Skeletal muscle satellite cell (primary cell): Measurements from ENCODE around the gene SF3A1.

ENCODE experiments used
- H3K27me3 ChIP-seq: 2 replicates; pipeline ENCODE4 v1.7.0; 2013; ENCODE audit warnings: low read length; ENCODE audit not compliant: control insufficient read depth, insufficient read depth
- H3K36me3 ChIP-seq: 2 replicates; pipeline ENCODE4 v1.7.0; 2013; ENCODE audit warnings: mild to moderate bottlenecking, control low read depth, low read length; ENCODE audit not compliant: insufficient read depth
- H3K4me1 ChIP-seq: 2 replicates; pipeline ENCODE4 v1.7.0; 2013; ENCODE audit warnings: low read length; ENCODE audit not compliant: control insufficient read depth, insufficient read depth
- H3K4me2 ChIP-seq: 2 replicates; pipeline ENCODE4 v1.7.0; 2013; ENCODE audit warnings: mild to moderate bottlenecking, low read length
- H3K4me3 ChIP-seq: 2 replicates; pipeline ENCODE4 v1.7.0; 2013; ENCODE audit warnings: low read length
- H3K9ac ChIP-seq: 2 replicates; pipeline ENCODE4 v1.7.0; 2013; ENCODE audit warnings: mild to moderate bottlenecking, low read depth, low read length, moderate library complexity
- H3K9me3 ChIP-seq: replicated peaks from 2 replicates; pipeline ENCODE4 v1.7.0; 2013; ENCODE audit warnings: mild to moderate bottlenecking, control low read depth, low read length

Gene SF3A1

GRCh38 chr22:30362651-30363281 lies 6.1 kb upstream of the SF3A1 start:
- Histone ChIP-seq H3K36me3 (no peaks in the 10 kb centered on the region), H3K4me2 (no peak overlapping the region), H3K4me3 (no peak overlapping the region), H3K9ac (no peak overlapping the region), H3K4me1 (no peaks in the 10 kb centered on the region), H3K9me3 (no peaks in the 10 kb centered on the region), H3K27me3 (no peaks in the 10 kb centered on the region)

GRCh38 chr22:30361916-30362650 lies 5.4 kb upstream of the SF3A1 start:
- Histone ChIP-seq H3K9ac (no peak overlapping the region), H3K27me3 (no peaks in the 10 kb centered on the region), H3K4me3 (no peak overlapping the region), H3K9me3 (no peaks in the 10 kb centered on the region), H3K4me1 (no peaks in the 10 kb centered on the region), H3K36me3 (no peaks in the 10 kb centered on the region), H3K4me2 (no peak overlapping the region)

- H3K9me3 ChIP-seq = no peaks in the 10 kb centered on the region
- H3K36me3 ChIP-seq = peaks cover 7% of the 10 kb centered on the region
- no peaks in the 10 kb centered on the region for H3K27me3 ChIP-seq
- no peak overlapping the region for H3K9ac ChIP-seq
- H3K4me1 ChIP-seq = peaks cover 21% of the 10 kb centered on the region
- H3K4me2 ChIP-seq = no peak overlapping the region
- H3K4me3 ChIP-seq = no peak overlapping the region
These were observed 1.8 kb upstream of the SF3A1 start for GRCh38 chr22:30358541-30358940.

GRCh38 chr22:30357650-30358215 lies 1.0 kb upstream of the SF3A1 start:
- H3K9me3 ChIP-seq = no peaks in the 10 kb centered on the region
- H3K4me2 ChIP-seq = peak overlapping the region; percentile 99
- H3K27me3 ChIP-seq = no peaks in the 10 kb centered on the region
- H3K4me3 ChIP-seq = peak overlapping the region; percentile 92
- no peak overlapping the region for H3K9ac ChIP-seq
- peaks cover 10% of the 10 kb centered on the region for H3K36me3 ChIP-seq
- peaks cover 21% of the 10 kb centered on the region for H3K4me1 ChIP-seq

- no peaks in the 10 kb centered on the region for H3K27me3 ChIP-seq
- H3K9ac ChIP-seq = peak overlapping the region; percentile 95
- H3K36me3 ChIP-seq = peaks cover 16% of the 10 kb centered on the region
- H3K4me1 ChIP-seq = peaks cover 21% of the 10 kb centered on the region
- peak overlapping the region; percentile 99 for H3K4me2 ChIP-seq
- H3K4me3 ChIP-seq = peak overlapping the region; percentile 92
- no peaks in the 10 kb centered on the region for H3K9me3 ChIP-seq
These were observed 509 bp upstream of the SF3A1 start for GRCh38 chr22:30357236-30357570.

- Histone ChIP-seq H3K9me3 (no peaks in the 10 kb centered on the region), H3K4me1 (peaks cover 21% of the 10 kb centered on the region), H3K4me2 (peak overlapping the region; percentile 99), H3K36me3 (peaks cover 38% of the 10 kb centered on the region), H3K4me3 (no peak overlapping the region), H3K9ac (peak overlapping the region; percentile 95), H3K27me3 (no peaks in the 10 kb centered on the region)
These were observed 2.0 kb downstream of the SF3A1 start for GRCh38 chr22:30354644-30355043.

GRCh38 chr22:30351226-30351625 lies 5.5 kb downstream of the SF3A1 start:
- Histone ChIP-seq H3K36me3 (peaks cover 61% of the 10 kb centered on the region), H3K9ac (no peak overlapping the region), H3K27me3 (no peaks in the 10 kb centered on the region), H3K9me3 (no peaks in the 10 kb centered on the region), H3K4me1 (peaks cover 21% of the 10 kb centered on the region), H3K4me3 (no peak overlapping the region), H3K4me2 (no peak overlapping the region)

- Histone ChIP-seq H3K4me1 (peaks cover under 1% of the 10 kb centered on the region), H3K9me3 (no peaks in the 10 kb centered on the region), H3K4me3 (no peak overlapping the region), H3K27me3 (no peaks in the 10 kb centered on the region), H3K9ac (no peak overlapping the region), H3K4me2 (no peak overlapping the region), H3K36me3 (peaks cover 81% of the 10 kb centered on the region)
These were observed 7.9 kb downstream of the SF3A1 start for GRCh38 chr22:30348809-30349208.

- H3K9me3 ChIP-seq = no peaks in the 10 kb centered on the region
- H3K9ac ChIP-seq = no peak overlapping the region
- H3K4me3 ChIP-seq = no peak overlapping the region
- peaks cover 83% of the 10 kb centered on the region for H3K36me3 ChIP-seq
- H3K27me3 ChIP-seq = no peaks in the 10 kb centered on the region
- H3K4me1 ChIP-seq = no peaks in the 10 kb centered on the region
- no peak overlapping the region for H3K4me2 ChIP-seq
These were observed 8.3 kb downstream of the SF3A1 start for GRCh38 chr22:30348404-30348803.

- H3K9ac ChIP-seq = no peak overlapping the region
- no peaks in the 10 kb centered on the region for H3K9me3 ChIP-seq
- H3K4me3 ChIP-seq = no peak overlapping the region
- H3K4me1 ChIP-seq = no peaks in the 10 kb centered on the region
- peaks cover 86% of the 10 kb centered on the region for H3K36me3 ChIP-seq
- no peaks in the 10 kb centered on the region for H3K27me3 ChIP-seq
- H3K4me2 ChIP-seq = no peak overlapping the region
These were observed 9.3 kb downstream of the SF3A1 start for GRCh38 chr22:30347255-30347892.

GRCh38 chr22:30344447-30345200 lies 12.1 kb downstream of the SF3A1 start:
- peaks cover 88% of the 10 kb centered on the region for H3K36me3 ChIP-seq

More at GRCh38 chr22:30344447-30345200, 12.1 kb downstream of the SF3A1 start:
- Histone ChIP-seq H3K27me3 (no peaks in the 10 kb centered on the region), H3K4me1 (no peaks in the 10 kb centered on the region), H3K9me3 (no peaks in the 10 kb centered on the region), H3K4me2 (no peak overlapping the region), H3K9ac (no peak overlapping the region), H3K4me3 (no peak overlapping the region)
